Immature natural killer cell (primary cell): ENCODE measurements around the gene CDK1. TPM values are rescaled to one million over a fixed set of nuclear protein-coding genes. Genes with fewer than 3 reads are reported as not detected.
A peak's percentile ranks its signal among the peaks of the same experiment; 100 is the strongest.

Source experiments
- DNase-seq, 3 donors: peaks; one replicate each; pipeline ENCODE4 v3.0.0; 2022; ENCODE audit warnings: mixed read lengths in 1 of 3
- H3K27ac Mint-ChIP-seq, 6 donors: one replicate each; pipeline ENCODE4 v1.8.0; 2020; ENCODE audit warnings: mixed read lengths in 6 of 6, mild to moderate bottlenecking in 5 of 6, inconsistent platforms in 4 of 6, moderate library complexity in 3 of 6
- H3K27me3 Mint-ChIP-seq, 3 donors: one replicate each; pipeline ENCODE4 v1.8.0; 2020 to 2021; ENCODE audit warnings: low read depth in 3 of 3, mild to moderate bottlenecking in 3 of 3, mixed read lengths in 3 of 3, moderate library complexity in 3 of 3, inconsistent platforms in 1 of 3
- H3K36me3 Mint-ChIP-seq, 3 donors: one replicate each; pipeline ENCODE4 v1.8.0; 2020; ENCODE audit warnings: mixed read lengths in 3 of 3, inconsistent platforms in 2 of 3, mild to moderate bottlenecking in 2 of 3
- H3K4me1 Mint-ChIP-seq, 2 donors: one replicate each; pipeline ENCODE4 v1.8.0; 2020; ENCODE audit warnings: inconsistent platforms in 2 of 2, mild to moderate bottlenecking in 2 of 2, mixed read lengths in 2 of 2, moderate library complexity in 1 of 2
- H3K4me3 Mint-ChIP-seq, 5 donors: one replicate each; pipeline ENCODE4 v1.8.0; 2020; ENCODE audit warnings: mild to moderate bottlenecking in 5 of 5, mixed read lengths in 5 of 5, inconsistent platforms in 3 of 5, moderate library complexity in 3 of 5
- H3K9me3 Mint-ChIP-seq, 6 donors: one replicate each; pipeline ENCODE4 v1.8.0; 2020; ENCODE audit warnings: mild to moderate bottlenecking in 6 of 6, mixed read lengths in 6 of 6, inconsistent platforms in 4 of 6, moderate library complexity in 3 of 6
- polyA plus RNA-seq, 3 donors: library from polyadenylated mRNA; unstranded; fragments of 300-500 nt; fragmentation: Illumina TruSeq; gene quantifications; one replicate each; pipeline ENCODE4 v1.2.3, GENCODE V29; 2021

The CDK1 gene
- polyA plus RNA-seq, 3 donors from 2014 or later: 1.1 to 8.3 (median 2.9) TPM

GRCh38 chr10:60753152-60753551 lies 25.1 kb upstream of the CDK1 start:
- Mint-ChIP-seq H3K27me3 (peaks cover 0 to 8% (median 2%) of the 10 kb centered on the region in 3 donors), H3K27ac (no peak overlapping the region), H3K9me3 (no peaks in the 10 kb centered on the region), H3K4me1 (no peaks in the 10 kb centered on the region), H3K36me3 (no peaks in the 10 kb centered on the region), H3K4me3 (no peak overlapping the region)
- no peak for DNase-seq

- Mint-ChIP-seq H3K27me3 (peaks cover 0 to 8% (median 2%) of the 10 kb centered on the region in 3 donors), H3K27ac (no peak overlapping the region), H3K9me3 (no peaks in the 10 kb centered on the region), H3K4me1 (no peaks in the 10 kb centered on the region), H3K36me3 (no peaks in the 10 kb centered on the region), H3K4me3 (no peak overlapping the region)
- no peak for DNase-seq
These were observed 24.5 kb upstream of the CDK1 start for GRCh38 chr10:60753817-60754216.

GRCh38 chr10:60757420-60757895 lies 20.8 kb upstream of the CDK1 start:
- Mint-ChIP-seq H3K27ac (no peak overlapping the region), H3K4me1 (no peaks in the 10 kb centered on the region), H3K27me3 (peaks cover 0 to 4% (median 2%) of the 10 kb centered on the region in 3 donors), H3K4me3 (no peak overlapping the region), H3K36me3 (no peaks in the 10 kb centered on the region), H3K9me3 (peaks cover 0 to 1% (median 0%) of the 10 kb centered on the region in 6 donors)
- DNase-seq: no peak

- Mint-ChIP-seq H3K27ac (no peak overlapping the region), H3K36me3 (no peaks in the 10 kb centered on the region), H3K4me1 (no peaks in the 10 kb centered on the region), H3K9me3 (peaks cover 0 to 1% (median 0%) of the 10 kb centered on the region in 6 donors), H3K27me3 (peaks cover 0 to 4% (median 2%) of the 10 kb centered on the region in 3 donors), H3K4me3 (no peak overlapping the region)
- no peak for DNase-seq
These were observed 19.1 kb upstream of the CDK1 start for GRCh38 chr10:60759181-60759580.

- Mint-ChIP-seq H3K27ac (no peak overlapping the region), H3K4me3 (no peak overlapping the region), H3K4me1 (no peaks in the 10 kb centered on the region), H3K27me3 (peaks cover 0 to 8% (median 2%) of the 10 kb centered on the region in 3 donors), H3K36me3 (no peaks in the 10 kb centered on the region), H3K9me3 (peaks cover 0 to 1% (median 0%) of the 10 kb centered on the region in 6 donors)
- DNase-seq: no peak
These were observed 17.5 kb upstream of the CDK1 start for GRCh38 chr10:60760711-60761210.

- H3K36me3 Mint-ChIP-seq: no peaks in the 10 kb centered on the region
- H3K27me3 Mint-ChIP-seq: peaks cover 0 to 13% (median 2%) of the 10 kb centered on the region in 3 donors
- peaks cover 0 to 1% (median 0%) of the 10 kb centered on the region in 6 donors for H3K9me3 Mint-ChIP-seq
- no peak for DNase-seq
- H3K4me3 Mint-ChIP-seq: no peak overlapping the region
- no peaks in the 10 kb centered on the region for H3K4me1 Mint-ChIP-seq
- H3K27ac Mint-ChIP-seq: no peak overlapping the region
These were observed 15.7 kb upstream of the CDK1 start for GRCh38 chr10:60762554-60762953.

GRCh38 chr10:60767424-60767823 lies 10.9 kb upstream of the CDK1 start:
- Mint-ChIP-seq H3K27me3 (peaks cover 0 to 9% (median 3%) of the 10 kb centered on the region in 3 donors), H3K36me3 (no peaks in the 10 kb centered on the region), H3K4me3 (no peak overlapping the region), H3K9me3 (no peaks in the 10 kb centered on the region), H3K27ac (no peak overlapping the region), H3K4me1 (no peaks in the 10 kb centered on the region)
- DNase-seq: no peak

- Mint-ChIP-seq H3K27ac (no peak overlapping the region), H3K4me1 (no peaks in the 10 kb centered on the region), H3K27me3 (peaks cover 0 to 10% (median 3%) of the 10 kb centered on the region in 3 donors), H3K9me3 (no peaks in the 10 kb centered on the region), H3K4me3 (no peak overlapping the region), H3K36me3 (no peaks in the 10 kb centered on the region)
- DNase-seq: no peak
These were observed 8.9 kb upstream of the CDK1 start for GRCh38 chr10:60769406-60769805.

GRCh38 chr10:60777696-60778213 lies 523 bp upstream of the CDK1 start:
- H3K9me3 Mint-ChIP-seq: no peaks in the 10 kb centered on the region
- peak overlapping the region; percentile 92 to 98 (median 98) for H3K4me3 Mint-ChIP-seq
- DNase-seq: no peak
- H3K36me3 Mint-ChIP-seq: no peaks in the 10 kb centered on the region
- H3K27ac Mint-ChIP-seq: peak overlapping the region in 5 of 6 donors; percentile 19 to 85 (median 54)
- H3K4me1 Mint-ChIP-seq: peaks cover 6 to 12% of the 10 kb centered on the region in 2 donors
- H3K27me3 Mint-ChIP-seq: peaks cover 4 to 7% (median 5%) of the 10 kb centered on the region in 3 donors

GRCh38 chr10:60778971-60779796 lies 906 bp downstream of the CDK1 start:
- no peaks in the 10 kb centered on the region for H3K9me3 Mint-ChIP-seq
- H3K36me3 Mint-ChIP-seq: no peaks in the 10 kb centered on the region
- DNase-seq: peak in 1 of 3 donors; percentile 1
- peaks cover 4 to 5% (median 5%) of the 10 kb centered on the region in 3 donors for H3K27me3 Mint-ChIP-seq
- H3K4me3 Mint-ChIP-seq: peak overlapping the region; percentile 77 to 98 (median 96)
- peaks cover 6 to 13% of the 10 kb centered on the region in 2 donors for H3K4me1 Mint-ChIP-seq
- peak overlapping the region in 2 of 6 donors; percentile 16 to 40 for H3K27ac Mint-ChIP-seq

- H3K9me3 Mint-ChIP-seq: no peaks in the 10 kb centered on the region
- H3K4me3 Mint-ChIP-seq: no peak overlapping the region
- H3K36me3 Mint-ChIP-seq: no peaks in the 10 kb centered on the region
- peaks cover 4 to 5% (median 5%) of the 10 kb centered on the region in 3 donors for H3K27me3 Mint-ChIP-seq
- no peak for DNase-seq
- peaks cover 6 to 14% of the 10 kb centered on the region in 2 donors for H3K4me1 Mint-ChIP-seq
- no peak overlapping the region for H3K27ac Mint-ChIP-seq
These were observed 3.4 kb downstream of the CDK1 start for GRCh38 chr10:60781661-60782060.

- Mint-ChIP-seq H3K27me3 (no peaks in the 10 kb centered on the region), H3K36me3 (no peaks in the 10 kb centered on the region), H3K9me3 (no peaks in the 10 kb centered on the region), H3K4me1 (peaks cover 4 to 26% of the 10 kb centered on the region in 2 donors), H3K4me3 (no peak overlapping the region), H3K27ac (peak overlapping the region in 1 of 6 donors; percentile 30)
- no peak for DNase-seq
These were observed 6.4 kb downstream of the CDK1 start for GRCh38 chr10:60784641-60785040.

- Mint-ChIP-seq H3K36me3 (no peaks in the 10 kb centered on the region), H3K4me3 (peak overlapping the region in 1 of 5 donors; percentile 26), H3K27ac (peak overlapping the region in 1 of 6 donors; percentile 46), H3K9me3 (no peaks in the 10 kb centered on the region), H3K4me1 (peaks cover 4 to 22% of the 10 kb centered on the region in 2 donors), H3K27me3 (no peaks in the 10 kb centered on the region)
- DNase-seq: no peak
These were observed 10.3 kb downstream of the CDK1 start for GRCh38 chr10:60788544-60788943.

- Mint-ChIP-seq H3K27ac (no peak overlapping the region), H3K36me3 (no peaks in the 10 kb centered on the region), H3K9me3 (no peaks in the 10 kb centered on the region)
These were observed 11.1 kb downstream of the CDK1 start for GRCh38 chr10:60789340-60789739.

More at GRCh38 chr10:60789340-60789739, 11.1 kb downstream of the CDK1 start:
- no peak for DNase-seq
- Mint-ChIP-seq H3K27me3 (no peaks in the 10 kb centered on the region), H3K4me1 (peaks cover 4 to 22% of the 10 kb centered on the region in 2 donors), H3K4me3 (no peak overlapping the region)
